A673 (cell line): ENCODE measurements around the gene RAB9B.

ENCODE experiments used
- EZH2 ChIP-seq: fragments of 200-600 bp; sonication (generic); IDR thresholded peaks from 2 replicates; pipeline ENCODE4 v1.6.1; 2017; ENCODE audit warnings: borderline replicate concordance, low read depth, mild to moderate bottlenecking, mixed read lengths, antibody characterized with exemption, low read length; ENCODE audit not compliant: poor library complexity, severe bottlenecking
- TF ChIP-seq, protein P1 (sequence below): fragments of 300-800, 200-600 bp; sonication (generic); conservative IDR thresholded peaks from 2 replicates; pipeline ENCODE4 v1.5.1; 2017; ENCODE audit warnings: low read depth, mild to moderate bottlenecking, antibody characterized with exemption, low read length, moderate library complexity, mixed read lengths

DNA sequence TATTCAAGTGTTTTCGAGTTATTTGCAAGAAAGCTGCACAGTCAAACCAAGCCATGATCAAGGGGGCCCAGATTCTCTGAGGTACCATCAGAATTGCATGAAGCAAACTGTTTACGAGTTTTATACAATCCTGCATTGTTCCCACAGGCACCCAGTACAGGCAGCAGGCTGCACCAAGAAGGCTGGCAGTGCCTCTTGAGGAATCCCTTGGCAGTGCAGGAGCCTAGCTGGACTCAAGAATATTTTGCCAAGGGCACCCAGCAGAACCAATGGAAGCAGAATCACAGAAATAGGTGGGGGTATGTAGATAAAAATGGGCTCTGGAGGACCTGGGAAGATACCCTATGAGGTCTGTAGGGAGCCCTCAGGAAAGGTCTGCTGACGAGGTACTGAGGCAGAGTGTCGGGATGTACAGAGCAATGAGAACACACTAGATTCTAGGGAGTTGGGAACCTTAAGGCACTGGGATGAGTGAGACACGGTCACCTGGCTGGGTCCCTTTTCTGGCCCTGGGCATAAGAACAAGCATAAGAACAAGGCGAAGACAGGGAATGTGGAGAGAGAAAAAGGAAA lies 57.9 kb downstream of the RAB9B start:
- TF ChIP-seq, protein P1, sequence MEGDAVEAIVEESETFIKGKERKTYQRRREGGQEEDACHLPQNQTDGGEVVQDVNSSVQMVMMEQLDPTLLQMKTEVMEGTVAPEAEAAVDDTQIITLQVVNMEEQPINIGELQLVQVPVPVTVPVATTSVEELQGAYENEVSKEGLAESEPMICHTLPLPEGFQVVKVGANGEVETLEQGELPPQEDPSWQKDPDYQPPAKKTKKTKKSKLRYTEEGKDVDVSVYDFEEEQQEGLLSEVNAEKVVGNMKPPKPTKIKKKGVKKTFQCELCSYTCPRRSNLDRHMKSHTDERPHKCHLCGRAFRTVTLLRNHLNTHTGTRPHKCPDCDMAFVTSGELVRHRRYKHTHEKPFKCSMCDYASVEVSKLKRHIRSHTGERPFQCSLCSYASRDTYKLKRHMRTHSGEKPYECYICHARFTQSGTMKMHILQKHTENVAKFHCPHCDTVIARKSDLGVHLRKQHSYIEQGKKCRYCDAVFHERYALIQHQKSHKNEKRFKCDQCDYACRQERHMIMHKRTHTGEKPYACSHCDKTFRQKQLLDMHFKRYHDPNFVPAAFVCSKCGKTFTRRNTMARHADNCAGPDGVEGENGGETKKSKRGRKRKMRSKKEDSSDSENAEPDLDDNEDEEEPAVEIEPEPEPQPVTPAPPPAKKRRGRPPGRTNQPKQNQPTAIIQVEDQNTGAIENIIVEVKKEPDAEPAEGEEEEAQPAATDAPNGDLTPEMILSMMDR = peak; percentile 57
- no peak for TF ChIP-seq EZH2
